GM18511 (cell line): ENCODE results near the gene ESRRB.

Experiments used
- ATAC-seq: cut with Tn5 transposase; IDR thresholded peaks from one replicate; pipeline ENCODE4 v1.9.1; 2021; ENCODE audit warnings: mild to moderate bottlenecking, moderate library complexity; ENCODE audit not compliant: unreplicated experiment

ESRRB gene

GRCh38 chr14:76375947-76376404 is at the start of gene ESRRB:
Gene ESRRB, plus strand, starts transcription at chr14:76376137. Its CDS starts 265 bp downstream, at chr14:76376402.
- ATAC-seq, result no peak

GRCh38 chr14:76326918-76327689 is 48.8 kb upstream of the ESRRB start:
- no peak for ATAC-seq

GRCh38 chr14:76328457-76329137 is 47.3 kb upstream of the ESRRB start:
- no peak for ATAC-seq

DNA sequence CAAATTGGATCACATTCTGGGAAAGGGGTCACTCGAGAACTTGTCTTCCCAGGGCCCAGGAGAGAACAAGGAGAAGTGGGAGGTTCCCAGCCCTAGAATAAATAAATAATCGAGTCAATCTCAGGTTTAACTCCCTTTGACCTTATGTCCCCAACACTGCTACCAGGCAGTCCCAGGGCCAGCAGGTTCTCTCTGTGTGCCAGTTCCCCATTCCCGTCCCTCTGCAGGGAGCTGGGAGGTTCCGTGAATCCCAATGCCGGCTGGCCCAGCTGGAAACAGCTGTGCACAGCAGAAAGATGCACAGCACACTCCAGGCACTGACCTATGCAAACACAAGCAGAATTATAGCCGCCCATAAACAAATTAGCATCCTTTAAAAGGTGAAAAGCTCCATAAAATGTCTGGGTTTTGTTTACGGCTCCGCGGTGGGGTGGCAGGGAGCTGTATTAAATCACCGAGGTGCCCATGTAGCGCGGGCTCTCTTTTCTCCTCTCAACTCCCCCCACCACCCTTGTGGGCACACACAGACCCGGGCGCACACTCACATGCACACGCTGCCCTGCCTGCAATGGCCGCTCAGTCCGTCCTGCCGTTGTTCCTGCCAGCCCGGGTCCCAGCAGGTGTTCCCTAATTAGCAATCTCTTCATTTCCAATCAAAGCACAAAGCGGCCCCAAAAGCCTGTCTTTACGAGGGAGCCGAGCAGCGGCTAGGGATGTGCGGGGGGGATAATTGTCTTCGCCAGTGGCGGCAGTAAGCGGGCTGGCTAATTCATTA is 46.6 kb upstream of the ESRRB start:
- ATAC-seq, result no peak

DNA sequence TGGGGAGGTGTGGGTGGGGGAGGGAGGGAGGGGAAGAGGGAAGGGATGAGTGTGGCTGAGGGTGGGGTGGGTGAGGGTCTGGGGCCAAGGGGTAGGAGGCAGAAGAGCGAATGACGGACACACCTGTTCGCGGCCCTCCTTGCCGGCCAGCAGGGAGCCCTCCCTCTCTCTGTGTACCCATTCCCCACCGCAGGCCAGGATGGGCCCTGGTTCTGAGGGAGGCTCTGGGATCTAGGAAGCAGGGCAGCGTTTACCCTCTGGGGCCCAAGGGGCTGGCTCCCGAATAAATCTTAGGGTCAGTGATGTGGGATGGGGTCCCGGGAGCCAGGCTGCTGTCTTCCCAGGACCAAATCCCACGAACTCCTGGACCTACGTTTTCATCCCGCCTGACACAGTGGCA is 46.0 kb upstream of the ESRRB start:
- no peak for ATAC-seq

- ATAC-seq, result no peak
These were observed 45.3 kb upstream of the ESRRB start for GRCh38 chr14:76330411-76331327.

DNA sequence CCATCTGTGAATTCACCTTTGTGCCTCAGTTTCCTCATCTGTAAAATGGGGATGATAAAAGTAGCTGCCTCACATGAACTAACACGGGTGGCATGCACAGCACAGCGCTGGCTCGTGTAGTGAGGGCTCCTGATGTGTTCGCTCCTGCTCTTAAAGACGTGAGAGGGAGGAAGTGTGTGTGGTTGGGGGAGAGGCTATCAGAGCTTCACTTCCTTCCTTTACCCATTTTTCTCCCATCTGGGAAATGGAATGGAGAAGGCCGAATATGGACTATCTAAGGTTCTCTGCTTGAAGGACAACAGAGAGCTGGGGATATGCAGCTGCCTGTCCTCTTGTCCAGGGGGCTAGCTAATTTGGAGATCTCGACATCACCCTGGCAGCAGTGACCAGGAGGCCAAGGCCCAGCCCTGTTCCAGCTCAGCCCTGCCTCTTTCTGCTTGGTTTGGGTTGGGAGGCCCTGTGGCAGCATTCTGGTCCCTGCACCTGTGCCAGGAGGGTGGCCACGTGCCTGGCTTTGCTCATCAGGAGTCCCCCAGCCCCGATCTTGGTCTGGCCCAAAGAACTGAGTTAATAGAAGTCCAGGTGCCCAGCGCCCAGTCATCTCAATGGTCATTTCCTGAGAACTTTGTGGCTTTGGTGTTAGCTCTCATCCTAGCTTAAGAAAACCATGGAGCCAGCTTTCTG is 44.5 kb upstream of the ESRRB start:
- ATAC-seq, result no peak

DNA sequence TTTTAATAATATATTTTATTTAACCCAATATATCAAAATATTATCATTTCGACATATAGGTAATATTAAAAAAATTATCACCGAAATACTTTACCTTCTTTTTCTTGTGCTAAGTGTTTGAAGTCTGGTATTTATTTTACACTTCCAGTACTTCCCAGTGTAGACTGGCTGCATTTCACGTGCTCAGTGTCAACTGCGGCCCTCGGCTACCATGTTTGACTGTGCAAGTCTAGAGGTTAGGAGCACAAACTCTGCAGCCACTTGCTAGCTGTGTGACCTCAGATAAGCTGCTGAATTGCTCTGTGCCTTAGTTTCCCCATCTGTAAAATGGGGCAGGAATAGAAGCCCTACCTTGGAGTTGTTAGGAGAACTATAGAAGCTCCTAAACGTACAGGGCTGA is 42.3 kb upstream of the ESRRB start:
- no peak for ATAC-seq

- no peak for ATAC-seq
These were observed 41.6 kb upstream of the ESRRB start for GRCh38 chr14:76334316-76334715.

DNA sequence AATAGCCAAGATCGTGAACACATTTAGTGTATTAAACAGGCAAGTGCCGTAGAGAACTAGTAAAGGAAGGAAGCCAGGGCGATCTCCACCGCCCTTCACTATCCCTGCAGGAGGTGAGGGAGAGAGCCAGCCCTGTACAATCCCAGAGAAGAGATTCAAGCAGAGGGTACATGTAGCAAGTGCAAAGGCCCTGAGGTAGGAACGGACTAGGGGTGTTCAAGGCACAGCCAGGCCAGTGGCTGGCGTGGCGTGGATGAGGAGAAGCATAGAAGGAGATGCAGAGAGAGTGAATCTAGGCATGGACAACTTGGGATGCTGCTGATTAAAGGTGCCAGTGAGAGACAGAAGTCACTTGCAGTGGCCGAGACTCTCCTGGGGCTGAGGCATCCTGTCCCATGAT is 39.1 kb upstream of the ESRRB start:
- ATAC-seq, result no peak

DNA sequence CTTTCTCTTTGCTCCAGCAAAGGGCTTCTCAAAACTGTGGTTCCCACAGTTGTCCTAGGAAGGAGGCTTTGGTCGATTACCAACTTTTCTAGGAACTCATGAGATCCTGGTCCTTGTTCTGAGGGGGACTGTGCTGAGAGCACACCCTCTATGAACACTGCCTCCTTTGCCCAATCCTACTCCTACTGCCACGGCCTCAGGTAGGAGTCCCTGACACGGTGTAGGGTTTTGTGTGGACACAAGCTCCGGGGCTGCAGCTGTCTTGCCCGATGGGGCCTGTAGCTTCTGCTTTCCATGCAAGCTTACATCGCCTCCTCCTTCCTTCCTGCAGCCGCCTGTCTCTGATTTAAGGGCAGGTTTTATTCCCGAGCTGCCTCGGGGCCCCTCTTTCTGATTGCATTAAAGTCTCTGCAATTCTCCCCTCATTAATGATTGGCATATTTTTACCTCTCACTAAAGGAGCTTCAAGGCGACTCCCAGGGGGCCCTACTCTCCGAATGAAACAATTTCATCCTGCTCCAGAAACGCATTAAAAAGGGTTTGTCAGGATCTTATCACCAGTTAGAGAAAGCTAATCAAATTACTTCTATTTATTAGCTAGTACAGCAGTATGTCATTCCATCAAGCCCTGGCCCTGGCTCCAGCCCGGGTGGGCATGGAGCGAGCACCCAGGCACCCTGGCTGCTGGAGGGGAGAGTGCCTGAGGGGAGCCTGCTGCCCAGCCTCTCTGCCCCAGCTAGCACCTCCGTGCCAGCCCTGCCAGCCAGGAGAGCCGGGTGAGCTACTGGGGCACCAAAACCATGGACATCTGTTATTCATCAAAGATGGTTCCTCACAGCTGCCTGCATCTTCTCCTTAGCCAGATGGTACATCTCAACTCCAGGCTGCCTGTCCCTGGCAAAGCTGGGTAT is 38.0 kb upstream of the ESRRB start:
- no peak for ATAC-seq

DNA sequence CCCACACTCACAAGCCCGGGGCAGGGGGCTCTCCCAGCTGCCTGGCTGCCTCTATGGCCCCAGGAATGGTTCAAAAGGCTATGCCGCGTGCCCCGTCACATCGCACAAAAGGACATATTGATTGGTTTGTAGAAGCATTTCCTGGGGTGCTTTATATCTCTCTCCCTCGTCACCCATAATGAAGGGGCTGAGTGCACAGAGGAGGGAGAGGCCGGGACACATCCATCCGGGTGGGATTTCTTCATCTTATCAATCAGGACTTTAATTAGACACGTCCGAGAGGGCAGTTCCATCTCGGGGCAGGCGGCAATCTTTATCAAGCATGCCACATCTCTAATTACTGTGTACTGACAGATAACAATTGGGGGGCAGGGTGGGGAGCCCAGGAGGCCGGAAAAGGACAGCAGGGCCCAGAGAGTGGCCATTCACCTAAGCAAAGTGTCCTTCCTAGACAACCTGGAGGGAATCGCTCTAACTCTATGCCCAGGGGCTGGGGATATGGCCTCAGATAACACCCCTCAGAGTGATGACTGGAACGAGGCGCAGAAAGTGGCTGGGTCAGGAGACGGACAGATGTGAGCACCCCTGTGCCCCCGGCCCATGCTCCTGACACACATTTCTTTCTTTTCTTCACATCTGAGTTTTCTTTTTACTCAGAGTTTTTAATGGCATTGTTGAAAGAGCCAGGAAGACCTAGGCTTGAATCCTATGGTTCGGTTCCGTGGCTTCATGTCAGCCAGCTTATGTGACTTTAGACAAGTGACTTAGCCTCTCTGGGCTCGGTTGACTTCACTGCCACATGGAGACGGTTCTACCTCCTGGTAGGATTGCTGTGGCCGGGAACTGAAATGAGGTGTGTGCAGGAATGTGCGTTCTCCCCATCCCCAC is 36.0 kb upstream of the ESRRB start:
- ATAC-seq, result no peak

- ATAC-seq, result no peak
These were observed 32.6 kb upstream of the ESRRB start for GRCh38 chr14:76343386-76343785.

DNA sequence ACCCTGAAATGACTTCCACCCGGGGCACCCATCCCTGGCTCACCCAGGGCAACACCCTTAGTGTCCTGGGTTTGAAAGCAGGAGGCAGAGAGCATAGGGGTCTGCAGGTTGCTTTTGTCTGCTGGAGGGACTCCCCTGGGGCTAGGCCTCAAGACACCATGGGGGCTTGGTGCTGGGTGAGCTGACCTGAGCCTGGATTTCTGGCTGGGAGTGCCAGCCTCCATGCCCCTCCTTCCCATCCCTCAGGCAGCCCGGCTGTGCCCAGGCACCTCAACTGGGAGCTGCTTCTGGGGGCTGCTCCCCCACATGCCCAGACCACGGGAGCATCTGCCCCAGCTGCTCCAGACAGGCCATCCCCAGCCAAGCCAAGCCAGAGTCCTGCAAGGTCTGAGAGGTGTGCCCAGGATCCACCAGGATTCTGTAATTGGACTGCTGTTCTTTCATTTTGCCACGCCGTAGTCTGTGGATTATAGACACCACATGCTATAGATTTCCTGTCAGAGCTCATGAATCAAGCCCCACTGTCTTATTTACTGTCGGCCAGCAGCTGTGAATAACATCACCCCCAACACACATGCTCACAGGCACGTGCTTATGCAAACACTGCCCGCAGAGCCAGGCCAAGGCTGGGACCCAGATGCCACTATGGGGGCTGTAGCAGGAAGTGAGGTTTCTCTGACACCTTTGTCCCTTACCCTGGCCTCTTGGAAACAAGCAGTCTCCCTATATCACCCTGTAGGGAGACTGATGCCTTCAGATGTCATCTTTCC is 29.4 kb upstream of the ESRRB start:
- ATAC-seq, result no peak

DNA sequence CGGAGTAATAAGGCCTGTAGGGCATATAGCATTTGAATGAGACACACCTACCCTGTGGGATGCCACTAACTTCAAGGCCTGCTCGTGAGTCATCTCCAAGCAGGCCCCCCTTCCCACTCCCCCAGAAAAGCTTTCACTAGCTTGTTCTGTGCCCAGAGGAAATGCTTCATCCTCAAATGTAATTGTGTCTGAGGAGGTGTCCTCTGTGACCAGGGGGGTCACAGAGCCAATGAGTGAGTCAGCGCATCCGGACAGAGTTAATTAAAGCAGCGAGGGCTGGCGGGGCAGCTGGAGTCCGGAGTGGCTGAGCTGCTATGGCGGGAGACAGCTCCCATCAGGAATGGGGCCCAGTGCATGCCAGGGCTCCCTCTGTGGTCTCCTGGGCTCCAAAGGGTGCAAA is 27.0 kb upstream of the ESRRB start:
- ATAC-seq, result no peak

DNA sequence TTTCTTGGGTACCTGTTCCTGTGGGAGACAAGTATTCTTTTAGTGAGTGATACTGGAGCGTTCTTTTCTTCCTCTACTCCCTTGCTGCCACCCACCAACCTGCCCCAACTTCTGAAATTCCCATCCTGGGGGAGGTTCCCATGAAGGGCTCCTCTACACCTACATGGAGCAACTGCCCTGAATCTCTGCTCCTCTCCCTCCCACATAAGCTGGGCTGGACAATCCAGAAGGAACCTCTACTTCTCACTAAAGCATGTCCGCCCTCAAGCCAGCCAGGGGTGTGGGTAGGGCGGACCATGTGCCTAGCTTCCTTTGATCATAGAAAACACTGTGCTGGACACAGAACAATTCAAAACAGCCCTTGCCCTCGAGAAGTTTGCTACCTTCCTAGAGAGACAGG is 25.9 kb upstream of the ESRRB start:
- ATAC-seq, result no peak

- no peak for ATAC-seq
These were observed 25.3 kb upstream of the ESRRB start for GRCh38 chr14:76350671-76351070.
